PC-3 (cell line): ENCODE data around the gene IQGAP3. TPM values are rescaled to one million over a fixed set of nuclear protein-coding genes. Genes with fewer than 3 reads are reported as not detected.

Experiments used
- ATAC-seq: fragments of 200-7000 bp; cut with Tn5 transposase; 2 replicates; pipeline ENCODE4 v1.9.1; 2020; ENCODE audit warnings: mild to moderate bottlenecking, moderate library complexity
- BruUV-seq: library from RNA; stranded (reverse); fragments of 400-500 nt; replicated peaks from 2 replicates; lab custom pipeline; 2021; lab: Mats Ljungman, UMichigan
- CTCF ChIA-PET: fragments of 300-600 bp; sonication (Branson Sonifier 250); formaldehyde crosslinking; loops from one replicate; lab custom pipeline; 2022; ENCODE audit warnings: antibody characterized with exemption; lab: Charles Lee
- POLR2A ChIA-PET: fragments of 300-600 bp; sonication (Branson Sonifier 250); formaldehyde crosslinking; loops from one replicate; lab custom pipeline; 2022; ENCODE audit warnings: antibody characterized with exemption; ENCODE audit not compliant: unreplicated experiment; lab: Charles Lee
- DNase-seq: peaks from one replicate; pipeline ENCODE4 v3.0.0-alpha.2; 2015
- H2AFZ ChIP-seq: fragments of 300-600 bp; sonication (generic); 2 replicates; pipeline ENCODE4 v1.6.0; 2016; ENCODE audit warnings: antibody characterized with exemption, low read length
- H3F3A ChIP-seq: fragments of 300-600 bp; sonication (generic); one replicate; pipeline ENCODE4 v1.6.0; 2017; ENCODE audit warnings: antibody characterized with exemption, low read length, control low read depth, mild to moderate bottlenecking; ENCODE audit not compliant: unreplicated experiment
- H3K27ac ChIP-seq: fragments of 300-600 bp; sonication (generic); 2 replicates; pipeline ENCODE4 v1.5.1; 2016; ENCODE audit warnings: mild to moderate bottlenecking, low read length
- H3K27me3 ChIP-seq: fragments of 300-600 bp; sonication (generic); 2 replicates; pipeline ENCODE4 v1.6.1; 2016; ENCODE audit warnings: low read length, mixed read lengths
- H3K36me3 ChIP-seq: fragments of 300-600 bp; sonication (generic); 2 replicates; pipeline ENCODE4 v1.6.1; 2016; ENCODE audit warnings: low read depth, mixed run types, low read length, mixed read lengths
- H3K4me1 ChIP-seq: fragments of 300-600 bp; sonication (generic); 2 replicates; pipeline ENCODE4 v1.5.1; 2016; ENCODE audit warnings: low read length; ENCODE audit not compliant: insufficient read depth
- H3K4me2 ChIP-seq: fragments of 300-600 bp; sonication (generic); 2 replicates; pipeline ENCODE4 v1.6.0; 2016; ENCODE audit warnings: low read length
- H3K4me3 ChIP-seq: fragments of 300-600 bp; sonication (generic); 2 replicates; pipeline ENCODE4 v1.5.1; 2016; ENCODE audit warnings: mild to moderate bottlenecking, low read length, mixed read lengths
- H3K79me2 ChIP-seq: fragments of 300-600 bp; sonication (generic); 2 replicates; pipeline ENCODE4 v1.6.1; 2017; ENCODE audit warnings: low read length, mixed read lengths
- H3K9ac ChIP-seq: fragments of 300-600 bp; sonication (generic); 2 replicates; pipeline ENCODE4 v1.6.0; 2016; ENCODE audit warnings: mild to moderate bottlenecking, low read length
- H3K9me2 ChIP-seq: fragments of 300-600 bp; sonication (generic); replicated peaks from 2 replicates; pipeline ENCODE4 v1.6.1; 2016; ENCODE audit warnings: mixed run types, low read length, mixed read lengths
- H3K9me3 ChIP-seq: fragments of 300-600 bp; sonication (generic); 2 replicates; pipeline ENCODE4 v1.6.1; 2016; ENCODE audit warnings: low read length, mixed read lengths
- H4K20me1 ChIP-seq: fragments of 300-600 bp; sonication (generic); 2 replicates; pipeline ENCODE4 v1.6.1; 2016; ENCODE audit warnings: low read length, mixed read lengths
- EZH2 ChIP-seq: fragments of 300-600 bp; sonication (generic); IDR thresholded peaks from one replicate; pipeline ENCODE4 v1.6.1; 2017; ENCODE audit warnings: antibody characterized with exemption, mild to moderate bottlenecking, low read length; ENCODE audit not compliant: unreplicated experiment
- EZH2phosphoT487 ChIP-seq: fragments of 300-600 bp; sonication (generic); IDR thresholded peaks from 2 replicates; pipeline ENCODE4 v1.6.1; 2018; ENCODE audit warnings: mild to moderate bottlenecking, antibody characterized with exemption, low read length, borderline replicate concordance
- intact Hi-C: fragments of 100-400 bp; cut with micrococcal nuclease; formaldehyde crosslinking; loops from 2 replicates; pipeline ENCODE4 v1.9.0; 2023
- total RNA-seq: library from RNA; depleted of rRNA; stranded (reverse); fragments of >200 nt; gene quantifications from 2 replicates; pipeline ENCODE4 v1.2.3, GENCODE V29; 2014
- TF ChIP-seq, protein P1 (sequence below): fragments of 300-600 bp; sonication (generic); conservative IDR thresholded peaks from 2 replicates; pipeline ENCODE4 v1.5.1; 2017; ENCODE audit warnings: antibody characterized with exemption, low read depth, mild to moderate bottlenecking, low read length

IQGAP3 gene
- total RNA-seq, 1 experiment from 2014 or later = 54.3 TPM

DNA sequence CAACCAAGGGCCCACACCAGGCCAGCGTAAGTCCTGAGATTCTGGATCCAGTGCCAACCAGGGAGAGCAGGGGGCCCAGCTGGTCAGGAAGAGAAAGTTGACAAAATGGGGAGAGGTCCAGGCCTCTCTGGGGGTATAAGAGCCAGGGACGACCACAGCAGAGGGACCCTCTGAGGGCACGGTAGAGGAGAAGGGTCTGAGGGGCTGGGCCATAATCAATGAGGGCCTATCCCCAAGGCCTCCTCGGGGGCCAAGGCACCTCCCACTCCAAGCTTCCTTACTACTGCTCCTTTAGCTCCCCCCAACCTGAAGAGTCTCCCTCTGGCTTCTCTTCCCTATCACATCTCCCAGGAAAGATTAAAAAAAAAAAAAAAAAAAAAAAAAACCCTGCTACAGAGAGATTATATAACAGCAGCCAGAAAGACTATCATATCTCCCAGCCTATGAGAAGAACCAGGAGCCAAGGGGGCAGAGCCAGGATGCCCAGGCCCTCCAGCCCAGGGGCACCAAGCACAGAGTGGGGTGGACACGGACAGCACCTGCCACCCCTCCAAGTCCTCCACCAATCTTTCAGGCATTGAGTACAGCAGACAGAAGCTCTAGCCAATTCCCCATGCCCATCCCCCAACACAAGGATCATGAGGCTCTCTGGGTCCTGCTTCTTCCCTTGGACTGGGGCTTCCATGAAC, 74.5 kb downstream of the IQGAP3 start:
- peaks cover 46% of the 10 kb centered on the region for H3K4me1 ChIP-seq
- H2AFZ ChIP-seq = no peak overlapping the region
- H3K27ac ChIP-seq = no peak overlapping the region
- peak overlapping the region; percentile 92 for H3K4me2 ChIP-seq
- no peaks in the 10 kb centered on the region for H3K27me3 ChIP-seq
- H3F3A ChIP-seq = no peaks in the 10 kb centered on the region
- BruUV-seq = TSS peak; percentile 2
- ATAC-seq (no peak), DNase-seq (no peak)
- CTCF ChIA-PET = no interaction called here
- H3K36me3 ChIP-seq = 0 out of 2 replicates have a peak, but pooled peaks cover 8% of the 10 kb centered on the region
- no peak overlapping the region for H3K9ac ChIP-seq
- intact Hi-C loops = no loop called here
- H3K9me3 ChIP-seq = no peaks in the 10 kb centered on the region
- H4K20me1 ChIP-seq = peaks cover 52% of the 10 kb centered on the region
- H3K9me2 ChIP-seq = no peaks in the 10 kb centered on the region
- POLR2A ChIA-PET = no interaction called here
- TF ChIP-seq, protein P1, sequence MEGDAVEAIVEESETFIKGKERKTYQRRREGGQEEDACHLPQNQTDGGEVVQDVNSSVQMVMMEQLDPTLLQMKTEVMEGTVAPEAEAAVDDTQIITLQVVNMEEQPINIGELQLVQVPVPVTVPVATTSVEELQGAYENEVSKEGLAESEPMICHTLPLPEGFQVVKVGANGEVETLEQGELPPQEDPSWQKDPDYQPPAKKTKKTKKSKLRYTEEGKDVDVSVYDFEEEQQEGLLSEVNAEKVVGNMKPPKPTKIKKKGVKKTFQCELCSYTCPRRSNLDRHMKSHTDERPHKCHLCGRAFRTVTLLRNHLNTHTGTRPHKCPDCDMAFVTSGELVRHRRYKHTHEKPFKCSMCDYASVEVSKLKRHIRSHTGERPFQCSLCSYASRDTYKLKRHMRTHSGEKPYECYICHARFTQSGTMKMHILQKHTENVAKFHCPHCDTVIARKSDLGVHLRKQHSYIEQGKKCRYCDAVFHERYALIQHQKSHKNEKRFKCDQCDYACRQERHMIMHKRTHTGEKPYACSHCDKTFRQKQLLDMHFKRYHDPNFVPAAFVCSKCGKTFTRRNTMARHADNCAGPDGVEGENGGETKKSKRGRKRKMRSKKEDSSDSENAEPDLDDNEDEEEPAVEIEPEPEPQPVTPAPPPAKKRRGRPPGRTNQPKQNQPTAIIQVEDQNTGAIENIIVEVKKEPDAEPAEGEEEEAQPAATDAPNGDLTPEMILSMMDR = no peak
- TF ChIP-seq EZH2phosphoT487 = no peak
- H3K79me2 ChIP-seq = peaks cover 76% of the 10 kb centered on the region
- H3K4me3 ChIP-seq = no peak overlapping the region

DNA sequence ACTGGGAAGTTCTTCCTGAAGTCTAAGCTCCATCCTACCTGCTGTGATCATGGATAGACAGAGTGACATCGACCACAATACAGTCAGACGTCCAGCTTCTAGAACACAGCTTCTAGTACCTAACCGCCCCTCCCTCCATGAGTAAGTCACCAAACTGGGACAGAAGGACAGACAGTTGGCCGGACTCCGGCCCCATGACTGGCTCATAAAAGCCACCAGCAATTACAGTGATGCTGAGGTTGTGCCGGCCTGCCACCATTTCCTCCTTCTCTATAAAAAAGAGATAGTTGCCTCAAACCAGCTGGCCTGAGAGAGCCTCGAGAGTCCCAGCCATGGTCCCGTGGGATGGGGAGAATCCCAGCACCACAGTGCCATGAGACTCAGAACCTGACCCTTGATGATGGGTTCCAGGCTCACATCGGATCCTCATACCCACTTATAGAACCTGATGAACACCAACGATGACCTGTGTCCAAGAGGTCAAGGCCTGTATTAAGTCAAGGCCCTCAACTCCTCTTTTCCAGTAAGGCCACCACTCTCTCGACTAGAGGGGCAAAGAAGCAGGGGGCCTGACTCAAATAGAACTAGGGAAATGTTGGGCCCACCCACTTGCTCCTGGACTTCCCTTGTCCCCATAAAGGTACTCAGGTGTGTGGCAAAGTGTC, 75.2 kb downstream of the IQGAP3 start:
- no peak overlapping the region for H3K9ac ChIP-seq
- H3K9me2 ChIP-seq = no peaks in the 10 kb centered on the region
- no peak for ATAC-seq
- H3K36me3 ChIP-seq = 0 out of 2 replicates have a peak, but pooled peaks cover 8% of the 10 kb centered on the region
- intact Hi-C loops = no loop called here
- no peak for DNase-seq
- H3K27ac ChIP-seq = no peak overlapping the region
- H2AFZ ChIP-seq = no peak overlapping the region
- BruUV-seq = no TSS peak
- no peaks in the 10 kb centered on the region for H3F3A ChIP-seq
- CTCF ChIA-PET = no interaction called here
- H3K4me2 ChIP-seq = no peak overlapping the region
- no peak overlapping the region for H3K4me3 ChIP-seq
- H3K9me3 ChIP-seq = no peaks in the 10 kb centered on the region
- H3K4me1 ChIP-seq = peaks cover 39% of the 10 kb centered on the region
- H3K27me3 ChIP-seq = no peaks in the 10 kb centered on the region
- H4K20me1 ChIP-seq = peaks cover 57% of the 10 kb centered on the region
- TF ChIP-seq, protein P1 = no peak
- TF ChIP-seq EZH2phosphoT487 (no peak), EZH2 (no peak)
- POLR2A ChIA-PET = interaction anchor here (0.7 kb wide), 1 partner anchor 198 kb away, joined by 3 read pairs; no protein-coding TSS in a partner anchor
- H3K79me2 ChIP-seq = peaks cover 83% of the 10 kb centered on the region
